GM19463 (cell line): ENCODE data around the gene HCRTR2.
"Not testable (repeated sequence)": the region's sequence is repeated elsewhere in the genome, so short reads cannot be mapped to it uniquely, and the experiment has no call there.

ENCODE experiments used
- ATAC-seq: cut with Tn5 transposase; IDR thresholded peaks from one replicate; pipeline ENCODE4 v1.9.1; 2021; ENCODE audit warnings: mild to moderate bottlenecking, moderate library complexity; ENCODE audit not compliant: unreplicated experiment

Gene HCRTR2

DNA sequence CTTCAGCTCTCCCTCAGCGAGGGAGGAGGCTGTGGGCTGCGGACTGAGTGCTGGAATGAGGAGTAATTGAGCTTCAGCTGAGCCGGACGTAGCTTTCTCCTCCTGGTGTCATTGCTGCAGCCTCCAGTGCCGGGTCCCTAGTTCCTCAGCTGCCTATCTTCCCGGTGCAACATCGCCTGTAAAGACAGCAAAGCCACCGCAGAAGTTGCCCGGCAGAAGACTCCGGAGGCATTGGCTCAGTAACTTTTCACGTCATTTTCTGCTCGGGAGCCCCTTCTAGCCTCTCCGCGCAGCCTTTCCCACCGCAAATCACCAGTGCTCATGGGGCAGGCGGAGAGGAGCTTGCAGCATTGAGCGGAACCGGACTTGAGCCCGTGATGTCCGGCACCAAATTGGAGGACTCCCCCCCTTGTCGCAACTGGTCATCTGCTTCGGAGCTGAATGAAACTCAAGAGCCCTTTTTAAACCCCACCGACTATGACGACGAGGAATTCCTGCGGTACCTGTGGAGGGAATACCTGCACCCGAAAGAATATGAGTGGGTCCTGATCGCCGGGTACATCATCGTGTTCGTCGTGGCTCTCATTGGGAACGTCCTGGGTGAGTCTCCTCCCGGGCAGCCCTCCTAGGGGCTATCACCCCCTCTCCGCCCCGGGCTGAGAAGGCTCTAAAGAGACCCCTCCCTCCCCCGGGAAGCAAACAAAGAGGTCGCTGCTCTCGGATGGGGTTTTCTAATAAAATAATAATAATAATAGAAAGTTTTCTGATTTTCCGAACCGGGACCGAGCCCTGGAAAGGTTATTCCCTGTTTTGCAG lies at the start of gene HCRTR2:
HCRTR2 (plus strand) TSS at position 305 of the 816 bp plus-strand sequence; CDS start at position 378, 73 bp downstream.
- no peak for ATAC-seq

- no peak for ATAC-seq
Measured at GRCh38 chr6:55130806-55131324, 43.5 kb upstream of the HCRTR2 start.

DNA sequence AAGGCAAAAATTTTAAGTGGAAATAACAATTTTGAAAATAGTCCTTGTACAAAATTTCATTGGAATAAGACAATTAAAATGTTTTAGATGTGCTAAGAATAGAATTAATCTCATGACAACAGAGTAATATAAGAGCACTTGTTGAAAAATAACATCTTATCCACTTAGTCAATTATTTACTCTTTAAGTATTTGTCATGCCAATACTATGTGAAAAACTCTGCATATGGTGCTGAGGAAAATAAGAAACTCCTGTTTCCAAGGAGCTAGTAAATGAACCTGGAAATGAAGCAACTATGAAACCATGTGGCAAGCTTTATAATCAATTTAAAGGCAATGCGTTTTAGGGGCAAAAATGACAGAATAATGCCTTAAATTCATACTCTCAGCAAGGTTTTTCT lies 42.7 kb upstream of the HCRTR2 start:
- ATAC-seq: no peak

- ATAC-seq: no peak
Measured at GRCh38 chr6:55136916-55137315, 37.4 kb upstream of the HCRTR2 start.

- no peak for ATAC-seq
Measured at GRCh38 chr6:55137929-55138693, 36.2 kb upstream of the HCRTR2 start.

DNA sequence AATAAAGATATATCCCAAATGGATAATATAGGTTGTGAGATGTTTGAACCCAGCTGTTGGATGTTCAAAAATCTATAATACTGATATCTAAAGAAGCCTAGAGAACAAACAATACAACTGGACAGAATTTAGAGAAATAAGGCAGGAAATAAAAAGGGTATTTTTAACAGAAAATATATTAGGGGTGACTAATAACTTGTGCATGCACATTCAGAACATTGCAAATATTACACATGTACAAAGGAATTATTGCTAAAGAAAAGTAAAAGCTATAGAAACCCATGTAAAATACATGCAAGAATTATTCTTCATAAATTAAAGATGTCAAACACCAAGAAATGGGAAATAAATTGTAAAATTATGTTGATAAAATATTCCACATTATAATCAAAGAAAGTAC lies 32.7 kb upstream of the HCRTR2 start:
- ATAC-seq: no peak

GRCh38 chr6:55142610-55143009 lies 31.7 kb upstream of the HCRTR2 start:
- no peak for ATAC-seq

DNA sequence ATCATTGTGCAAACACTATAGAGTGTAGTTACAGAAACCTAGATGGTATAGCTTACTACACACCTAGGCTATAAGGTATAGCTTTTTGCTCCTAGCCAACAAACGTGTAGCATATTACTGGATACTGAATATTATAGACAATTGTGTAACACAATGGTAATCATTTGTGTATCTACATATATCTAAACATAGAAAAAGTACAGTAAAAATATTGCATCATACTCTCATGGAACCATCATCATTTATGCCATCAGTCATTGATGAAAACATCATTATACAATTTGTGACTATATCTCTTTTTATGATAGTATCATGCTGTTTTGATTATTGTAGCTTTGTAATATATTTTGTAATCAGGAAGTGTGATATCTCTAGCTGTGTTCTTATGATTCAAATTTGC lies 21.0 kb upstream of the HCRTR2 start:
- ATAC-seq: no peak

DNA sequence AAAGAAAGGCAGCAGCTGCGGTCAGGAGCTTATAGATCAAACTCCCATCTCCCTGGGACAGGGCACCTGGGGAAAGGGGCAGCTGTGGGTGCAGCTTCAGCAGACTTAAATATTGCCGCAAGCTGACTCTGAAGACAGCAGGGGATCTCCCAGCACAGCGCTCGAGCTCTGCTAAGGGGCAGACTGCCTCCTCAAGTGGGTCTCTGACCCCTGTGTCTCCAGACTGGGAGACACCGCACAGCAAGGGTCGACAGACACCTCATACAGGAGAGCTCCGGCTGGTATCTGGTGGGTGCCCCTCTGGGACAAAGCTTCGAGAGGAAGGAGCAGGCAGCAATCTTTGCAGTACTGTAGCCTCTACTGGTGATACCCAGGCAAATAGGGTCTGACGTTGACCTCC lies 15.5 kb upstream of the HCRTR2 start:
- not testable (repeated sequence) for ATAC-seq

GRCh38 chr6:55167860-55168259 lies 6.5 kb upstream of the HCRTR2 start:
- ATAC-seq: no peak

DNA sequence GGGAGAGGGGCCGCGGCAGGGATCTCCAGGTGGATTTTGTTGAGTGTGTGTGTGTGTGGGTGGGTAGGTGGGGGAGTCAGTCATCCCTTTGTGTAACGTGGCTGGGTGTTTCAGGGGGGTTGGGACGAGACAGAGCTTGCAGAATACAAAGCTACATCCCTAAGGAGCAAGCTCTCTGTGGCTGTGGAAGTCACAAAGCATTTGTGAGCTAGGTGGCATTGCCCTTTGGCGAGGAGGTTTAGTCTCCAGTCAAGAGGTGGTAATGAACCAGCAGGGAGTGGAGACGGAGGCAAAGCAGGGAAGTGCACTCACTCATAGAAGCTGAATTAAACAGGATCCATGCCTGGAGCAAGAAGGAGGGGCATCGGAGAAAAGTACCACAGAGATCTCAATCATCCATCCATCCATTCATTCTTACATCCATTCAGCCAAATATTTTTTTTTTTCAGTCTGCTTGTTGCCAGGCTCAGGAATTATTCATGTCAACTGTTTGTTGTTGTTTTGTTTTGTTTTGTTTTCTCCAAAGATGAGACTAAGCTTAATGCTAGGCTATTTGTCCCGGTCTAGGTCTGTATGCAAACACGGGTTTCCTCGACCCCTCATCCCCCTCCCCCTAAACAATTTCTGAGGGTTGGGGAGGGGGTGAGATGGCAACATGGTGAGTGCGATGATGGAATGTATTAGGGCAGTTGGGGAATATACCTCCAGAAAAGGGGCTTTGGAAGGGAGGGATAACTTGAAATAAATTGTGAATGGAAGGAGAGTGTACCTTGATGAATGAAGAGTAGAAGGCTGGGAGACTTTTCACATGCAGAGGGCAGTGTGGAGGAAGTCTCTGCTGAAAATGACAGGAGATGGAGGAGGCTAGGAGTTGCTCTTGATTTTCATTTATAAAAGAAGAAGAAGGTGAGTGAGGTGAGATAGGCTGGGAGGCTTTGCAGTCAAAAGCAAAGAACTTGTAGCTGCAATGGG lies 1.0 kb downstream of the HCRTR2 start:
- no peak for ATAC-seq

- no peak for ATAC-seq
Measured at GRCh38 chr6:55176958-55177357, 2.6 kb downstream of the HCRTR2 start.

GRCh38 chr6:55180258-55180657 lies 5.9 kb downstream of the HCRTR2 start:
- no peak for ATAC-seq

GRCh38 chr6:55182016-55182650 lies 7.8 kb downstream of the HCRTR2 start:
- ATAC-seq: no peak

- no peak for ATAC-seq
Measured at GRCh38 chr6:55184782-55185530, 10.6 kb downstream of the HCRTR2 start.

DNA sequence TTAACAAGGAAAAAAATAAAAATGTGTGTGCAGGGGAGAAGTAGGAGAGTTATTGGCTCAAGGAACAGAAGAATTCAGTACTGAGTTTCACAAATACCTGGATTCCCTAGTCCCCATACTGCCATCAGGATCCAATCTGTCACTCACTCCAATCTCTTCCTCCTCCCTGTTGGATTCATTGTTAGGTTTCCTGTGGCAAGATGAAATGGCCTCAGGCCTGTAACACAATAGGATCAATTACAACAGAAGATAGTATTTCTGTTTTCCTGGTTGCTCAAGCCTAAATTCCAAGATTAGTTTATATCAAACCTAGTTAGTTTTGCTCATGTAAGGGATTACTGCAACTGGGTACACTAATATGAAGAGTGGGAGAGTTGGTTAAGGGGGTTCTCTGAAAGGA lies 24.4 kb downstream of the HCRTR2 start:
- no peak for ATAC-seq

GRCh38 chr6:55199239-55199638 lies 24.9 kb downstream of the HCRTR2 start:
- ATAC-seq: no peak

DNA sequence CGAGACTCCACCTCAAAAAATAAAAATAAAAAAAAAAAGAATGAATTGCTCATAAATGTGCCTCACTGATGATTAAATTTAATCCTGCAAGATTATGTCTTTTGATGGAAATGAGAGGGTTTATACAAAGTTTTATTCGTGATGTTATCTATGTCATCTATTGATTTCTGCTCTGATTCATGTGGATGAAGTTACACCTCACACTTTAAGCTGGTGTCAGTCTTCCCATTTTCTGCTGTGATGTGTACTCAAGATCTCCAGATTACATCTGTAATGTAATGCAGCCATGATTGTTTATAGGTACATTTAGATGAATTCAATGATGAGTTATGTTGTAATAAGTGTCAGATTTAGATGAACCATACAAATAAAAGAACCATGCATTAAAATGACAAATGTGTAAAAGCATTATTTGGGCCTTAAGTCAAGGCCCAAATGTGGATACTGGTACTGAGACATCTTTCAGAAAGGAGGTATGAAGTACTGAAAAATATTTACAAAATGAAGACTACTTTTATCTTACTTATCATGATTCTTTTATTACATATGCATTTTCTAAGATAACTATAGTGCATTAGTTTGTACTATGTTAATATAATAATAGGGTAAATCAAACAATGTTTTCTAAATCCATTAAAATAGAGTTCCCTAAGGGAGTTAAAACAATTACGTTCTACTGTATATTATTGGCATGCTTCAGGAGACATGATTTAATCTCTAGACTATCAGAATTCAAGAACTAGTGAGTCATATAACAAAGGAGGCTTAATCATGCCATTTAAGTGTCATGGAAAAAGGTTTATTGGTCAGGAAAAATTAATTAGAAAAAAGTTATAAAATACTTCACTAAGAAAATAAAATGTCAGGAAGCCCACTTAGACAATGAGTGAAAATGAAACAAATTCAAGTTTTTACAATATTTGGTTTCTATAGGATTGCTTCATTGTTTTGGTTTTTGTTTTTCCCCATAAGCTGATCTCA lies 34.5 kb downstream of the HCRTR2 start:
- ATAC-seq: no peak
